ENCODE measurements around the gene MARK2.

The MARK2 gene

DNA sequence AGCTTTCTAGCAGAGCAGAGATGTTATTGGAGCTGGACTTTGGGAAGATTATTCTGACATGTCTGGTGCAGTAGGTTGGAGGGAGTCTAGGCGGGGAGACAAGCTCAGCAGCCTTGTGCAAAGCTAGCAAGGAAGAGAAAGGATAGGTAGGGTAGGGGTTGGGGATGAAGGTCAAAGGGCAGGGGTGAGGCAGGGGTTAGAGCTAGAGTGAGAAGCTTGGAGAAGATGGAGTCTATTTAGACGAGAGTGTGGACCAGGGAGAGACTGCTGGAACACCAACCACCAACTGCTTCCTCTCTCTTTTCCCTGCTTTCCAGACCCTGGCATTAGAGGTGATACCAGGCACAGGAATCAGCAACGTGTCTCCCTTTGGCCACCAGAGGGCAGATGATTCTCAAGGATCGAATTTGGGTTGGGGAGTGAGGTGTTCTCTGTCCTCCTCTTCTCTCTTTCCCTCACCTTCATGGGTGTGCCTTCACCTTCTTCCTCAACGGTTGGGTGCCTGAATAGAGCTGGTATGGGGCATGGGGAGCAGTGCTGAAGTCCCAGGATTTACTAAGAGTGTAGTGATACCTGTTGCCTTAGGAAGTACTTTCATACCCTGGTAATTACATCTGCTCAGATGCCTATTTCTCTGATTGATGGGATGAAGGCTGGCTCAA lies 1.8 kb upstream of the MARK2 start:
- DNase-seq (ENCODE audit: low read depth), result peak; percentile 78
- TF ChIP-seq, protein P1, sequence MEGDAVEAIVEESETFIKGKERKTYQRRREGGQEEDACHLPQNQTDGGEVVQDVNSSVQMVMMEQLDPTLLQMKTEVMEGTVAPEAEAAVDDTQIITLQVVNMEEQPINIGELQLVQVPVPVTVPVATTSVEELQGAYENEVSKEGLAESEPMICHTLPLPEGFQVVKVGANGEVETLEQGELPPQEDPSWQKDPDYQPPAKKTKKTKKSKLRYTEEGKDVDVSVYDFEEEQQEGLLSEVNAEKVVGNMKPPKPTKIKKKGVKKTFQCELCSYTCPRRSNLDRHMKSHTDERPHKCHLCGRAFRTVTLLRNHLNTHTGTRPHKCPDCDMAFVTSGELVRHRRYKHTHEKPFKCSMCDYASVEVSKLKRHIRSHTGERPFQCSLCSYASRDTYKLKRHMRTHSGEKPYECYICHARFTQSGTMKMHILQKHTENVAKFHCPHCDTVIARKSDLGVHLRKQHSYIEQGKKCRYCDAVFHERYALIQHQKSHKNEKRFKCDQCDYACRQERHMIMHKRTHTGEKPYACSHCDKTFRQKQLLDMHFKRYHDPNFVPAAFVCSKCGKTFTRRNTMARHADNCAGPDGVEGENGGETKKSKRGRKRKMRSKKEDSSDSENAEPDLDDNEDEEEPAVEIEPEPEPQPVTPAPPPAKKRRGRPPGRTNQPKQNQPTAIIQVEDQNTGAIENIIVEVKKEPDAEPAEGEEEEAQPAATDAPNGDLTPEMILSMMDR (IDR thresholded peaks at IDR 0.05; ENCODE audit: insufficient read depth, low read depth, low read length, missing control alignments), result peak; percentile 85
- H3K4me3 ChIP-seq (ENCODE audit: low read depth, low read length), result no peak overlapping the region

DNA sequence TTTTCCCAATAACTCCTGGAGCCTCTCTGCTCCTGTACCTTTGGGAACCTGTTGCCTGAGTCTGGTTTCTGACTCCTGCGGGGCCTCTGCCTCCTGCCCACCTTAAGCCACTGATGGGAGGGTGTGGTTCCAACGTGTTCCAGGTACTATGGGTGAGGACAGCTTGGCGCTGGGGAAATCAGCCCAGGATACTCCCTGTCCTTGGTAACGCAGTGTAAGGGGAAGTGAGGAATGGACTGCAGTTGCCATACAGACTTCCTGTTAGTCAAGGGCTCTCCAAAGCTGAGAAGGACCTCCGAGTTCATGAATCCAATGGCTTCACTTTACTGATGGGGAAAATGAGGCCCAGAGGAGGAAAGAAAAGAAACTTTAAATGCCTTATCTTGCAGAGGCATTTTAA lies 1.2 kb upstream of the MARK2 start:
- TF ChIP-seq, protein P1 (IDR thresholded peaks at IDR 0.05; ENCODE audit: insufficient read depth, low read depth, low read length, missing control alignments), result no peak
- no peak for DNase-seq (ENCODE audit: low read depth)
- no peak overlapping the region for H3K4me3 ChIP-seq (ENCODE audit: low read depth, low read length)

GRCh38 chr11:63838150-63838677 lies 696 bp upstream of the MARK2 start:
- DNase-seq (ENCODE audit: low read depth), result no peak
- TF ChIP-seq, protein P1 (IDR thresholded peaks at IDR 0.05; ENCODE audit: insufficient read depth, low read depth, low read length, missing control alignments), result no peak
- peak overlapping the region; percentile 17 for H3K4me3 ChIP-seq (ENCODE audit: low read depth, low read length)

DNA sequence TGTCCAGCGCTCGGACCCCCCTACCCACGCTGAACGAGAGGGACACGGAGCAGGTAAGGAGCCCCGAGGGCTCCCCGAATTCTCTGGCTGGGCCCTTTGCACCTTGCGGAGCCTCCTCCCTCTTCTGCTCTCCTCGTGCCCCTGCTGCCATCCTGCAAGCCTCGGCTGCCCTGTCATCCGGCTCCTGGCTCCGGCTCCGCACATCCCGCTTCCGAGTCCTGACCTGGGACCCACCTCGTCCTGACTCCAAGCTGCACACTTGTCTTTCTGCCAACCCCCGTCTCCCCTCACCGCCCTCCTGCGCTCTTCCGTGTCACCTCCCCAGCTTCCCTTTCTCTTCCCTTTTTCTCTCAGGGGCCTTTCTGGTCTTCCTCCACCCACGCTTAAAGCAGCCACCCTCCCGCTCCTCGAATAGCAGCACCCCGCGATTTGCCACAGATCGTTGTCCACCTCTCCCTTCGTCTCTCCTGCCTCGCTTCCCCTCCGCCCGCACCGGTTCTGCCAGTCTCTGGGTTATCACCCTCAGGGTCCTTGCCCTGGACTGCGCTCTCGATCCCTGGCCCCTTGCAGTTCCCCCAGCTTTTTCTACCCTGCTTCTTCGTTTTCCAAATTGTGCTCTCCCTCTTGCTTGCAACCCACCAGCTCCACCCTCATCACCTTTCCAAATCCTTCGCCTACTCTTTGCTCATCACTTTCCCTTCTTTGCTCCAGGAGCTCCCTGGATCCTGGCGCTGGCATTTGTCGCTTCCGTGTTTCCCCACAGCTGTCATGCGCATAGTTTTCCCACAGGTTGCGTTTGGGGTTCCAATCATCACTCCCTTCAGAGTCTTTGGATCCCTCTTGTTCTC lies 822 bp downstream of the MARK2 start:
- peak overlapping the region; percentile 71 for H3K4me3 ChIP-seq (ENCODE audit: low read depth, low read length)
- TF ChIP-seq, protein P1 (IDR thresholded peaks at IDR 0.05; ENCODE audit: insufficient read depth, low read depth, low read length, missing control alignments), result no peak
- DNase-seq (ENCODE audit: low read depth), result peak; percentile 55

GRCh38 chr11:63840356-63841060 lies 1.6 kb downstream of the MARK2 start:
- peak; percentile 46 for DNase-seq (ENCODE audit: low read depth)
- TF ChIP-seq, protein P1 (IDR thresholded peaks at IDR 0.05; ENCODE audit: insufficient read depth, low read depth, low read length, missing control alignments), result no peak
- H3K4me3 ChIP-seq (ENCODE audit: low read depth, low read length), result peak overlapping the region; percentile 71

DNA sequence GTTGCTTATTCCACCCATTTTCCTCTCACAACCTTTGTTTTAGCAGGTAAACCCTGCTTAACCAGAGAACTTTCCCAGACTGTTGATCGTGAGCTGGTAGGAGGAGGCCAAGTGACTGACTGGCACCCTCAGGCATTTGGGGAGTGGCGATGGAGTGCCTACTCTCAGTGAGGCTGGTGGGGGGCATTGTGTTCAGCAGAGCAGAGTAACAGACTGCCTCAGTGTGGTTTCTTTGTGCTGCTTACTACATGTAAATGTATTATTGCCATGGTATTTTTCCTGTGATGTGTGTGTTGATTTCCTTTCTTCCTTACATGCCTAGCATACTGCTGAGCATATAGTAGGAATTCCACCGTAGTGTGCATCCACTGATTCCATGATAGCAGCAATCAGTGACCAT lies 2.6 kb downstream of the MARK2 start:
- peak overlapping the region; percentile 71 for H3K4me3 ChIP-seq (ENCODE audit: low read depth, low read length)
- TF ChIP-seq, protein P1 (IDR thresholded peaks at IDR 0.05; ENCODE audit: insufficient read depth, low read depth, low read length, missing control alignments), result no peak
- DNase-seq (ENCODE audit: low read depth), result no peak

Measured in GM12865 (cell line).